ENCODE results near the gene C11orf97. TPM values are rescaled to one million over a fixed set of nuclear protein-coding genes. Genes with fewer than 3 reads are reported as not detected.

Gene C11orf97
- total and polyA plus RNA-seq, 9 of the 15 experiments (the other 6 are each of a cell fraction or from before 2014, with no cell fraction given): not detected

GRCh38 chr11:94532211-94532610 is 19.9 kb downstream of the C11orf97 start:
- Histone ChIP-seq H3K9me1 (ENCODE audit: control insufficient read depth, insufficient read depth, low read length) (no peaks in the 10 kb centered on the region), H3K79me2 (ENCODE audit: control insufficient read depth, insufficient read depth, low read length) (no peaks in the 10 kb centered on the region), H3K9me3 (replicated peaks; ENCODE audit: control insufficient read depth, insufficient read depth, low read depth, low read length) (no peaks in the 10 kb centered on the region), H3K9ac (ENCODE audit: insufficient read depth in 1 of 2, low read depth in 2 of 2, low read length in 2 of 2) (no peak overlapping the region), H3K4me1 (replicated peaks in 1 of 2; ENCODE audit: control insufficient read depth in 2 of 2, insufficient read depth in 2 of 2, low read length in 2 of 2) (no peaks in the 10 kb centered on the region; a peak in 1 of 5 replicates), H4K20me1 (replicated peaks; ENCODE audit: control insufficient read depth, insufficient read depth, low read length) (no peaks in the 10 kb centered on the region), H3K4me3 (no peak overlapping the region), H3K27me3 (ENCODE audit: control insufficient read depth in 2 of 2, insufficient read depth in 2 of 2, low read length in 2 of 2) (peaks cover 0 to 4% of the 10 kb centered on the region in 2 experiments; a peak in 2 of 5 replicates), H3K27ac (ENCODE audit: extremely low read depth, low read depth, low read length) (no peak overlapping the region), H2AFZ (ENCODE audit: low read depth, low read length) (no peak overlapping the region), H3K36me3 (ENCODE audit: control insufficient read depth, insufficient read depth, low read length) (no peaks in the 10 kb centered on the region), H3K4me2 (ENCODE audit: insufficient read depth, low read length) (no peak overlapping the region)
- FAIRE-seq (no peak), ATAC-seq (no peak), DNase-seq (ENCODE audit: extremely low read depth in 1 of 4, low spot score in 3 of 4) (no peak)
- ChIA-PET CTCF (ENCODE audit: low intra/inter-chr PET ratio) (no interaction called here), POLR2A (interaction anchor here (0.7 kb wide), 1 partner anchor 14 kb away, joined by 3 read pairs; no protein-coding TSS in a partner anchor)
- in situ Hi-C loops (cut with MboI): no loop called here
- WGBS (ENCODE audit: insufficient coverage, low coverage, missing lambda C conversion rate): 35% methylated on average over 3 of the region's 3 CpGs
- no TSS peak for BruUV-seq (replicated peaks)
- intact Hi-C loops (cut with micrococcal nuclease): no loop called here
- no peak for TF ChIP-seq ZBTB40 (IDR thresholded peaks at IDR 0.05)
- no peak for TF ChIP-seq ZBTB40 (CRISPR knock-in tag; IDR thresholded peaks at IDR 0.05)
- no peak for TF ChIP-seq ZC3H4 (CRISPR knock-in tag; IDR thresholded peaks at IDR 0.05; ENCODE audit: borderline replicate concordance)
- no peak for TF ChIP-seq RHOXF2B (CRISPR knock-in tag; conservative IDR thresholded peaks at IDR 0.05)
- TF ChIP-seq HNRNPL (IDR thresholded peaks at IDR 0.05; ENCODE audit: low read depth, low read length): no peak
- no peak for TF ChIP-seq MLLT1 (IDR thresholded peaks at IDR 0.05)
- TF ChIP-seq CEBPB (tag; IDR thresholded peaks at IDR 0.05): no peak
- TF ChIP-seq TSC22D4 (tag; IDR thresholded peaks at IDR 0.05): no peak
- TF ChIP-seq ETV6 (IDR thresholded peaks at IDR 0.05; ENCODE audit: borderline replicate concordance in 1 of 2, low read depth in 2 of 2, low read length in 1 of 2): no peak
- TF ChIP-seq ETV6 (CRISPR knock-in tag; IDR thresholded peaks at IDR 0.05; ENCODE audit: borderline replicate concordance): no peak
